ENCODE measurements around the gene SP2.

DNA sequence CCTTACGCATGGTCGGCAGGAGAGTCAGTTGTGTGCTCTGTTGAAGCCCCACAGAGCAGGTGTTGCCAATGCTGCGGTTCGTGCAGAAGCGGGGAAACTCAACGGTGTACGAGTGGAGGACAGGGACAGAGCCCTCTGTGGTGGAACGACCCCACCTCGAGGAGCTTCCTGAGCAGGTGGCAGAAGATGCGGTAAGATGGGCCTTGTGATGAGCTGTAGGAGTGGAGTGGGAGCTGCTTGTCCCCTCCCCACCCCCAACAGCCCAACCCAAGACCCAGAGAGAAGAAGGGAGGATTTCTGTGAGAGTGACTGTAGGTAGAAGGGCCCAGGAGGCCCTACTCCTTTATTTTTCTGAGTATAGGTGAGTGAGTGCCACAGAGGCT is 79.8 kb downstream of the SP2 start:
- TF ChIP-seq EP300 (IDR thresholded peaks at IDR 0.05; ENCODE audit: borderline replicate concordance in 1 of 2, low read depth in 2 of 2, low read length in 2 of 2) (no peak), KDM5A (IDR thresholded peaks at IDR 0.05; ENCODE audit: low read length) (no peak), SAP30 (IDR thresholded peaks at IDR 0.05; ENCODE audit: insufficient read depth, insufficient replicate concordance, low read length) (no peak), BACH1 (IDR thresholded peaks at IDR 0.05; ENCODE audit: low read length) (no peak)
